K562 (cell line): ENCODE data around the gene TUBA1B. TPM values are rescaled to one million over a fixed set of nuclear protein-coding genes. Genes with fewer than 3 reads are reported as not detected.

Experiments
- ARID3B ChIP-seq: fragments of 250-450 bp; sonication (Bioruptor Pico); IDR thresholded peaks from 2 replicates; pipeline ENCODE4 v1.4.0; 2020; ENCODE audit warnings: borderline replicate concordance
- ARNT ChIP-seq, 2 experiments: fragments of 450-650 bp; IDR thresholded peaks; 2 replicates each; pipeline ENCODE4 v1.6.1; 2016; ENCODE audit warnings: mild to moderate bottlenecking in 1 of 2
- CEBPZ ChIP-seq: fragments of 150-350 bp; IDR thresholded peaks from 2 replicates; pipeline ENCODE4 v1.6.1; 2014; ENCODE audit warnings: low read depth, mild to moderate bottlenecking, low read length, borderline replicate concordance
- HEY1 ChIP-seq: fragments of 250-450 bp; sonication (Bioruptor Pico); IDR thresholded peaks from 2 replicates; pipeline ENCODE4 v1.5.0; 2020; ENCODE audit warnings: mild to moderate bottlenecking, moderate library complexity, borderline replicate concordance
- HMG20A ChIP-seq: fragments of 450-650 bp; formaldehyde crosslinking; conservative IDR thresholded peaks from 2 replicates; pipeline ENCODE4 v1.4.0; 2020; ENCODE audit warnings: mild to moderate bottlenecking, mixed read lengths
- MED1 ChIP-seq: sonication (generic); formaldehyde crosslinking; IDR thresholded peaks from 2 replicates; pipeline ENCODE4 v1.8.1; 2023; ENCODE audit warnings: missing genetic modification reagents, borderline replicate concordance
- MITF ChIP-seq: IDR thresholded peaks from 2 replicates; pipeline ENCODE4 v1.6.1; 2014; ENCODE audit warnings: antibody characterized with exemption
- NR2C1 ChIP-seq, 2 experiments: fragments of 450-650 bp; IDR thresholded peaks; 2 replicates each; pipeline ENCODE4 v1.6.1; 2017; ENCODE audit warnings: mild to moderate bottlenecking in 2 of 2, antibody characterized with exemption in 1 of 2, inconsistent platforms in 1 of 2, missing compliant biosample characterization in 1 of 2, missing genetic modification characterization in 1 of 2
- NRF1 ChIP-seq, 2 experiments: fragments of 450-650 bp; IDR thresholded peaks in 1 of 2; conservative IDR thresholded peaks in 1 of 2; 2 replicates each; pipeline ENCODE4 v1.6.1; 2014; ENCODE audit warnings: mild to moderate bottlenecking in 2 of 2
- PHB ChIP-seq: fragments of 250-450 bp; sonication (Bioruptor Pico); IDR thresholded peaks from 2 replicates; pipeline ENCODE4 v1.5.0; 2021
- POLR2H ChIP-seq: IDR thresholded peaks from 2 replicates; pipeline ENCODE4 v1.6.1; 2016; ENCODE audit warnings: missing genetic modification characterization, low read depth, mild to moderate bottlenecking, control low read depth, missing compliant biosample characterization, moderate library complexity
- RFX7 ChIP-seq: fragments of 250-450 bp; sonication (Bioruptor Pico); IDR thresholded peaks from 2 replicates; pipeline ENCODE4 v1.5.1; 2021; ENCODE audit warnings: mild to moderate bottlenecking
- RNF2 ChIP-seq: sonication (generic); IDR thresholded peaks from 2 replicates; pipeline ENCODE4 v1.6.1; 2016
- SMAD2 ChIP-seq: fragments of 150-350 bp; IDR thresholded peaks from 2 replicates; pipeline ENCODE4 v1.6.1; 2014; ENCODE audit warnings: low read depth, mild to moderate bottlenecking, low read length
- UBTF ChIP-seq, 2 experiments: IDR thresholded peaks; 2 replicates each; pipeline ENCODE4 v1.6.1; 2012; ENCODE audit warnings: improper control_type of control experiment in 2 of 2, low read depth in 2 of 2, low read length in 2 of 2, borderline replicate concordance in 1 of 2
- ZNF695 ChIP-seq: fragments of 450-650 bp; formaldehyde crosslinking; IDR thresholded peaks from 2 replicates; pipeline ENCODE4 v1.4.0; 2020; ENCODE audit warnings: mild to moderate bottlenecking, moderate library complexity
- polyA plus RNA-seq, 8 experiments: library from polyadenylated mRNA; depleted of rRNA in 4 of 8; stranded (reverse) in 5 of 8; unstranded in 3 of 8; fragments of >200 nt; fragmentation: Nextera tagmentation in 2 of 8; fragmentation: Illumina TruSeq in 1 of 8; extraction: Ambion mirVana in 2 of 8; extraction: Trizol in 1 of 8; gene quantifications; 2 replicates each; pipeline versions ENCODE4 v1.2.1 to v1.2.3, GENCODE V29; 2011 to 2014; ENCODE audit warnings: inconsistent platforms in 1 of 8, missing spikeins in 1 of 8
- total RNA-seq, 7 experiments: library from RNA; depleted of rRNA in 6 of 7; stranded (reverse); fragments of >200 nt in 6 of 7; fragmentation: Illumina TruSeq in 2 of 7; extraction: Trizol in 2 of 7; gene quantifications; 2 replicates each; pipeline versions ENCODE4 v1.2.1 to v1.2.3, GENCODE V29; 2011 to 2021; ENCODE audit warnings: low replicate concordance in 1 of 7

Gene TUBA1B
- total and polyA plus RNA-seq, 9 of the 15 experiments (the other 6 are each of a cell fraction or from before 2014, with no cell fraction given), result 2,189 to 4,624 (median 2,628) TPM

- TF ChIP-seq CEBPZ (no peak), HMG20A (CRISPR knock-in tag) (no peak), ZNF695 (CRISPR knock-in tag) (no peak), ARNT (IDR thresholded peaks at IDR 0.05) (no peak), POLR2H (peak; percentile 61; the same call in 1 of the 2 replicates), UBTF (IDR thresholded peaks at IDR 0.05; ENCODE audit: borderline replicate concordance in 1 of 2, low read depth in 2 of 2, low read length in 2 of 2) (no peak), RFX7 (CRISPR knock-in tag) (peak; percentile 57), NR2C1 (IDR thresholded peaks at IDR 0.05) (no peak), NR2C1 (tag; IDR thresholded peaks at IDR 0.05) (no peak), MED1 (CRISPR knock-in tag) (no peak), RNF2 (no peak), HEY1 (CRISPR knock-in tag) (no peak), NRF1 (conservative IDR thresholded peaks at IDR 0.05 in 1 of 2, IDR thresholded peaks at IDR 0.05 in 1 of 2) (no peak), PHB (CRISPR knock-in tag) (no peak), SMAD2 (no peak), MITF (no peak), ARID3B (no peak)
Measured at GRCh38 chr12:49126852-49127763, 4.1 kb downstream of the TUBA1B start (continued).
